Endothelial cell of umbilical vein (primary cell): ENCODE results near the gene PRPF8. TPM values are rescaled to one million over a fixed set of nuclear protein-coding genes. Genes with fewer than 3 reads are reported as not detected.

Source experiments
- Bru-seq: library from RNA; stranded (reverse); fragments of 400-500 nt; gene quantifications from one replicate; lab custom pipeline; 2021; lab: Mats Ljungman, UMichigan
- BruChase-seq, 2 experiments: library from RNA; stranded (reverse); fragments of 400-500 nt; gene quantifications; one replicate each; lab custom pipeline; 2021; lab: Mats Ljungman, UMichigan
- BruUV-seq: library from RNA; stranded (reverse); fragments of 400-500 nt; replicated peaks from 2 replicates; lab custom pipeline; 2021; lab: Mats Ljungman, UMichigan
- CTCF ChIA-PET: fragments of 300-600, 350-600 bp; sonication (Branson Sonifier 250); formaldehyde crosslinking; loops from one replicate; lab custom pipeline; 2021; ENCODE audit warnings: antibody characterized with exemption, inconsistent platforms; lab: Charles Lee
- POLR2A ChIA-PET: fragments of 300-600, 350-600 bp; sonication (Branson Sonifier 250); formaldehyde crosslinking; loops from one replicate; lab custom pipeline; 2021; ENCODE audit warnings: antibody characterized with exemption, inconsistent platforms; lab: Charles Lee
- DNase-seq: peaks from one replicate; pipeline ENCODE4 v3.0.0-alpha.2; 2011; ENCODE audit warnings: low read depth, low spot score
- FAIRE-seq: peaks from 2 replicates; lab custom pipeline; 2011; peaks lifted over from hg19 to GRCh38; lab: Jason Lieb, UNC
- H2AFZ ChIP-seq: 2 replicates; pipeline ENCODE4 v1.6.0; 2012; ENCODE audit warnings: low read depth, low read length, control low read depth, inconsistent platforms
- H3K27ac ChIP-seq: 2 replicates; pipeline ENCODE4 v1.5.1; 2011; ENCODE audit warnings: low read depth, mild to moderate bottlenecking, control low read depth, low read length, moderate library complexity; ENCODE audit not compliant: insufficient read depth
- H3K27me3 ChIP-seq, 2 experiments: 2 replicates each; pipeline versions ENCODE4 v1.6.0 to v1.6.1; 2011; ENCODE audit warnings: low read length in 2 of 2, mixed read lengths in 1 of 2; ENCODE audit not compliant: control insufficient read depth in 2 of 2, insufficient read depth in 2 of 2
- H3K36me3 ChIP-seq, 2 experiments: 2 replicates in 1 of 2; 3 replicates in 1 of 2; pipeline ENCODE4 v1.5.1; 2011; ENCODE audit warnings: low read length in 2 of 2, mild to moderate bottlenecking in 1 of 2, moderate library complexity in 1 of 2; ENCODE audit not compliant: control insufficient read depth in 2 of 2, insufficient read depth in 2 of 2; ENCODE audit errors: extremely low read depth in 1 of 2
- H3K4me1 ChIP-seq: 3 replicates; pipeline ENCODE4 v1.5.1; 2011; ENCODE audit warnings: mild to moderate bottlenecking, low read length; ENCODE audit not compliant: control insufficient read depth, insufficient read depth; ENCODE audit errors: extremely low read depth
- H3K4me2 ChIP-seq: 2 replicates; pipeline ENCODE4 v1.6.1; 2011; ENCODE audit warnings: low read length, control low read depth, mixed read lengths; ENCODE audit not compliant: insufficient read depth
- H3K4me3 ChIP-seq, 3 experiments: fragments of 200-600 bp in 1 of 3; sonication (generic), shearing (Covaris generic) in 1 of 3; replicated peaks in 1 of 3; 2 replicates each; pipeline ENCODE4 v1.5.1; 2011 to 2016; ENCODE audit warnings: control low read depth in 3 of 3, low read length in 3 of 3, mild to moderate bottlenecking in 2 of 3, inconsistent platforms in 1 of 3, low read depth in 1 of 3, moderate library complexity in 1 of 3; ENCODE audit not compliant: insufficient read depth in 1 of 3
- H3K79me2 ChIP-seq: 2 replicates; pipeline ENCODE4 v1.6.0; 2012; ENCODE audit warnings: low read length, inconsistent platforms; ENCODE audit not compliant: control insufficient read depth, insufficient read depth
- H3K9ac ChIP-seq: replicated peaks from 2 replicates; pipeline ENCODE3; 2011; ENCODE audit warnings: low read length, control low read depth; ENCODE audit not compliant: insufficient read depth; ENCODE audit errors: extremely low read depth
- H3K9me1 ChIP-seq: replicated peaks from 3 replicates; pipeline ENCODE4 v1.6.0; 2011; ENCODE audit warnings: mild to moderate bottlenecking, low read length; ENCODE audit not compliant: control insufficient read depth, insufficient read depth; ENCODE audit errors: extremely low read depth
- H3K9me3 ChIP-seq: replicated peaks from 2 replicates; pipeline ENCODE4 v1.5.1; 2012; ENCODE audit warnings: low read length, inconsistent platforms; ENCODE audit not compliant: control insufficient read depth, insufficient read depth
- H4K20me1 ChIP-seq: replicated peaks from 2 replicates; pipeline ENCODE3; 2011; ENCODE audit warnings: mild to moderate bottlenecking, low read length; ENCODE audit not compliant: control insufficient read depth, insufficient read depth; ENCODE audit errors: extremely low read depth
- EZH2 ChIP-seq: IDR thresholded peaks from 2 replicates; pipeline ENCODE4 v1.6.1; 2012; ENCODE audit warnings: borderline replicate concordance, low read depth, mild to moderate bottlenecking, moderate library complexity, low read length, inconsistent platforms; ENCODE audit not compliant: severe bottlenecking
- FOS ChIP-seq: IDR thresholded peaks from 2 replicates; pipeline ENCODE4 v1.6.1; 2011; ENCODE audit warnings: mild to moderate bottlenecking, low read length, moderate library complexity, borderline replicate concordance; ENCODE audit not compliant: insufficient read depth
- GATA2 ChIP-seq: IDR thresholded peaks from 2 replicates; pipeline ENCODE4 v1.7.0; 2011; ENCODE audit warnings: low read depth, mild to moderate bottlenecking, moderate library complexity, mixed read lengths, low read length; ENCODE audit not compliant: insufficient read length, insufficient read depth
- JUN ChIP-seq: IDR thresholded peaks from 2 replicates; pipeline ENCODE4 v1.6.1; 2011; ENCODE audit warnings: borderline replicate concordance, low read depth; ENCODE audit not compliant: insufficient read length, insufficient read depth
- MYC ChIP-seq: IDR thresholded peaks from one replicate; pipeline ENCODE4 v1.6.1; 2011; ENCODE audit warnings: mild to moderate bottlenecking, low read depth, low read length
- POLR2A ChIP-seq: IDR thresholded peaks from 2 replicates; pipeline ENCODE4 v1.6.1; 2012; ENCODE audit warnings: low read depth, mild to moderate bottlenecking, control low read depth, low read length
- POLR2AphosphoS5 ChIP-seq: IDR thresholded peaks from 2 replicates; pipeline ENCODE4 v1.6.1; 2012; ENCODE audit warnings: low read depth, mild to moderate bottlenecking, control low read depth, low read length, moderate library complexity; ENCODE audit not compliant: insufficient read depth
- dilution Hi-C: fragments of 300-500 bp; cut with MboI; formaldehyde crosslinking; loops from one replicate; pipeline ENCODE4 v1.15.0; 2019; ENCODE audit warnings: low sequenced_read_pairs; ENCODE audit not compliant: extremely low pct_ligation_motif_present
- intact Hi-C: fragments of 100-400 bp; cut with micrococcal nuclease; formaldehyde crosslinking; loops from one replicate; pipeline ENCODE4 v1.10.0; 2022
- long read RNA-seq: library from polyadenylated mRNA; stranded (forward); transcript quantifications from one replicate; pipeline ENCODE4 v2.0.0, GENCODE V29; 2021
- polyA minus RNA-seq, 3 experiments: library from RNA; depleted of rRNA, polyadenylated mRNA; stranded (reverse); fragments of >200 nt; gene quantifications; 1 replicate in 1 of 3; 2 replicates in 2 of 3; pipeline ENCODE4 v1.2.3, GENCODE V29; 2011
- polyA plus RNA-seq, 4 experiments: library from polyadenylated mRNA; depleted of rRNA in 3 of 4; stranded (reverse) in 3 of 4; unstranded in 1 of 4; fragments of >200 nt; gene quantifications; 2 replicates each; pipeline versions ENCODE4 v1.2.1 to v1.2.3, GENCODE V29; 2011 to 2012; ENCODE audit warnings: missing spikeins in 1 of 4
- total RNA-seq: library from RNA; stranded (reverse); gene quantifications from 2 replicates; pipeline ENCODE4 v1.2.3, GENCODE V29; 2021
- TF ChIP-seq, protein P1 (sequence below): IDR thresholded peaks from 2 replicates; pipeline ENCODE4 v1.6.1; 2011; ENCODE audit not compliant: insufficient read depth, insufficient read length
- TF ChIP-seq, protein P2 (sequence below), 2 donors: IDR thresholded peaks; 1 replicate in 1 of 2; 2 replicates in 1 of 2; pipeline ENCODE4 v1.5.1; 2011; ENCODE audit warnings: low read length in 2 of 2, mild to moderate bottlenecking in 2 of 2, moderate library complexity in 2 of 2, control low read depth in 1 of 2, inconsistent platforms in 1 of 2, low read depth in 1 of 2; ENCODE audit not compliant: insufficient read depth in 1 of 2; ENCODE audit errors: extremely low read depth in 1 of 2

Gene PRPF8
- total RNA-seq (282 and 301 TPM in 2 replicates), polyA plus RNA-seq (215 and 230 TPM in 2 replicates), polyA minus RNA-seq (426 and 435 TPM in 2 replicates), Bru-seq, nascent RNA (percentile 79 among the genes with signal in this experiment), BruChase-seq, experiment 1, labeled RNA remaining after a 6-hour chase (percentile 98 among the genes with signal in this experiment), BruChase-seq, experiment 2, labeled RNA remaining after a 2-hour chase (percentile 95 among the genes with signal in this experiment)
- polyA plus RNA-seq (2011; cell fraction: cytosol; rRNA removed), result 140 and 162 TPM in 2 replicates
- polyA plus RNA-seq (2011; cell fraction: nucleus; rRNA removed), result 382 and 429 TPM in 2 replicates
- polyA plus RNA-seq (2012), result 185 and 188 TPM in 2 replicates
- polyA minus RNA-seq (2011; cell fraction: cytosol; rRNA and poly(A)+ RNA removed), result 351 TPM
- polyA minus RNA-seq (2011; cell fraction: nucleus; rRNA and poly(A)+ RNA removed), result 222 and 293 TPM in 2 replicates
- long read RNA-seq, full-length matches to known transcripts, result 51 of 130 reads
- long read RNA-seq, partial matches to known transcripts, result 62 of 130 reads
- long read RNA-seq, other reads (novel, unspliced or antisense), result 17 of 130 reads

DNA sequence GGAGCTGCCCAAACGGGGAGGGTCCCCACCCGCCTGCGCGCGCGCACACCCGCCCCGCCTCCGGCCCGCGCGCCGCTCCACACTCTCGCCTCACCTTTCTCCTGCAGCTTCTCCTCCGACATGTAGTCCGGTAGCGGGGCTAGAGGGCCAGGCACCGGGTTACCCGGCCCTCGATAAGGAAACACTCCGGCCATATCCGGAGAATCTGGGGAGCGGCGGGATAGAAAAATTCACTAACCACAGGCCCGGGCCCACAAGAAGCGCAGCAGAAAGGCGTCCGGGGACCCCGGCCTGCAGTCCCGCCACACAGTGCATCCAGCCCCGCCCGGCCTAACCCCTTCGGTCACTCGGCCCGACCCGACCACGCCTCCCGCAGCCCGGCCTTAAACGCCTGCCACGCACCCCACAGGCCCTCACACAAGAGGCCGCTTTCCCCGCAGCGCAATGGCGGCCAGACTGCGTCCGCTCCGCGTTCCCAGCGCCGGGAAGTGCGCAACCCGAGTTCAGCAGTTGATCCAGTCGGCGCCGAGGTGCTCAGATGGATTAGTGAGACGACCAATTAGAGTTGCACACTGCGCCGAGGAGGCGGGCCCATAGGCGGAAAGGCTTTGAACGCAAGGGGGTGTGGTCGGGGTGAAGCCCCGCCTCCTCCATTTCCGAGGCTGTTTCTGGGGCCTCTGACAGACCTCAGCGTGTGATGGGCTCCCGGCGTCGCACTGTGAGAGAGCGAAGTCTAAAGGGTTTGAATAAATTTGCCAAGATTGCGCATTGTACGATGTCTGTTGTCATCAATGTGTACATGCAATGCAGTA lies at the start of gene PRPF8:
TSS of gene PRPF8 (minus strand) at position 490 of the 812 bp plus-strand sequence. CDS start at position 194, 296 bp downstream.
- Histone ChIP-seq H3K4me2 (peak within 1 kb of the TSS; percentile 83), H3K9me3 (no peaks in the 10 kb centered on the region), H3K9me1 (no peaks in the 10 kb centered on the region), H3K4me3 (peak within 1 kb of the TSS; percentile 71 to 95 (median 77)), H3K9ac (peak within 1 kb of the TSS; percentile 81), H3K79me2 (peaks cover 37% of the 10 kb centered on the region), H4K20me1 (peaks cover 5% of the 10 kb centered on the region), H2AFZ (peak within 1 kb of the TSS; percentile 77), H3K4me1 (peaks cover 8% of the 10 kb centered on the region), H3K27me3 (no peaks in the 10 kb centered on the region), H3K36me3 (peaks cover 23% of the 10 kb centered on the region in 2 experiments), H3K27ac (peak within 1 kb of the TSS; percentile 54)
- TF ChIP-seq JUN, result no peak
- TF ChIP-seq, protein P1, sequence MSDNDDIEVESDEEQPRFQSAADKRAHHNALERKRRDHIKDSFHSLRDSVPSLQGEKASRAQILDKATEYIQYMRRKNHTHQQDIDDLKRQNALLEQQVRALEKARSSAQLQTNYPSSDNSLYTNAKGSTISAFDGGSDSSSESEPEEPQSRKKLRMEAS, result no peak
- peak; percentile 88 for TF ChIP-seq POLR2A
- TF ChIP-seq EZH2, result no peak
- TF ChIP-seq GATA2, result no peak
- TF ChIP-seq, protein P2, sequence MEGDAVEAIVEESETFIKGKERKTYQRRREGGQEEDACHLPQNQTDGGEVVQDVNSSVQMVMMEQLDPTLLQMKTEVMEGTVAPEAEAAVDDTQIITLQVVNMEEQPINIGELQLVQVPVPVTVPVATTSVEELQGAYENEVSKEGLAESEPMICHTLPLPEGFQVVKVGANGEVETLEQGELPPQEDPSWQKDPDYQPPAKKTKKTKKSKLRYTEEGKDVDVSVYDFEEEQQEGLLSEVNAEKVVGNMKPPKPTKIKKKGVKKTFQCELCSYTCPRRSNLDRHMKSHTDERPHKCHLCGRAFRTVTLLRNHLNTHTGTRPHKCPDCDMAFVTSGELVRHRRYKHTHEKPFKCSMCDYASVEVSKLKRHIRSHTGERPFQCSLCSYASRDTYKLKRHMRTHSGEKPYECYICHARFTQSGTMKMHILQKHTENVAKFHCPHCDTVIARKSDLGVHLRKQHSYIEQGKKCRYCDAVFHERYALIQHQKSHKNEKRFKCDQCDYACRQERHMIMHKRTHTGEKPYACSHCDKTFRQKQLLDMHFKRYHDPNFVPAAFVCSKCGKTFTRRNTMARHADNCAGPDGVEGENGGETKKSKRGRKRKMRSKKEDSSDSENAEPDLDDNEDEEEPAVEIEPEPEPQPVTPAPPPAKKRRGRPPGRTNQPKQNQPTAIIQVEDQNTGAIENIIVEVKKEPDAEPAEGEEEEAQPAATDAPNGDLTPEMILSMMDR (IDR thresholded peaks at IDR 0.05; ENCODE audit: extremely low read depth in 1 of 2, insufficient read depth in 1 of 2, low read depth in 1 of 2, low read length in 2 of 2), result no peak
- TF ChIP-seq FOS, result no peak
- no peak for TF ChIP-seq MYC
- TF ChIP-seq POLR2AphosphoS5, result peak; percentile 83
- dilution Hi-C loops, result no loop called here
- FAIRE-seq, result peak; percentile 98
- peak; percentile 99 for DNase-seq
- ChIA-PET CTCF (interaction anchor here (0.8 to 1.5 kb wide), 8 partner anchors 15 to 99 kb away, joined by 3 to 7 read pairs (median 4); partner anchors contain the start of gene SCARF1), POLR2A (interaction anchor here (0.6 to 1.0 kb wide), 2 partner anchors 13 to 31 kb away, joined by 7 to 11 read pairs; no protein-coding TSS in a partner anchor)
- TSS peak; percentile 56 for BruUV-seq
- intact Hi-C loops, result loop anchor here (1.0 to 2.0 kb wide), 3 partner anchors 26 to 36 kb away; partner anchors contain the start of genes RILP and TLCD2
